HAP-1 (cell line): ENCODE data around the gene YDJC.

Experiments
- DNase-seq, 2 experiments: peaks; one replicate each; pipeline ENCODE4 v3.0.0-alpha.2; 2016 to 2020; ENCODE audit warnings: low spot score in 2 of 2
- H3K27me3 ChIP-seq: fragments of 250-450 bp; sonication (Bioruptor Pico); 2 replicates; pipeline ENCODE4 v1.5.1; 2020; ENCODE audit warnings: low read depth, mild to moderate bottlenecking, moderate library complexity
- H3K36me3 ChIP-seq: fragments of 250-450 bp; sonication (Bioruptor Pico); replicated peaks from 2 replicates; pipeline ENCODE4 v1.5.1; 2020; ENCODE audit warnings: mild to moderate bottlenecking
- H3K4me1 ChIP-seq: fragments of 250-450 bp; sonication (Bioruptor Pico); 2 replicates; pipeline ENCODE4 v1.5.1; 2020; ENCODE audit warnings: mild to moderate bottlenecking
- H3K4me3 ChIP-seq: fragments of 250-450 bp; sonication (Bioruptor Pico); 2 replicates; pipeline ENCODE4 v1.5.1; 2020; ENCODE audit warnings: mild to moderate bottlenecking, moderate library complexity
- H3K9me3 ChIP-seq: fragments of 250-450 bp; sonication (Bioruptor Pico); 2 replicates; pipeline ENCODE4 v1.5.1; 2020; ENCODE audit warnings: mild to moderate bottlenecking, moderate library complexity
- in situ Hi-C: fragments of 300-500 bp; cut with MboI; formaldehyde crosslinking; loops from 3 replicates; pipeline ENCODE4 v1.14.3; 2020; ENCODE audit warnings: low sequenced_read_pairs, inconsistent platforms, mixed read lengths

YDJC gene

GRCh38 chr22:21632931-21633330 is 3.1 kb upstream of the YDJC start:
- in situ Hi-C loops: no loop called here
- Histone ChIP-seq H3K36me3 (peaks cover 16% of the 10 kb centered on the region), H3K4me1 (peaks cover 14% of the 10 kb centered on the region), H3K4me3 (no peak overlapping the region), H3K27me3 (no peaks in the 10 kb centered on the region), H3K9me3 (no peaks in the 10 kb centered on the region)
- no peak for DNase-seq

- H3K4me1 ChIP-seq: peaks cover 17% of the 10 kb centered on the region
These were observed 2.5 kb upstream of the YDJC start, which contains the start of gene CCDC116 for GRCh38 chr22:21632237-21632895. Gene CCDC116 (plus strand): TSS chr22:21632760. CDS start chr22:21633182, 422 bp downstream.

DNA sequence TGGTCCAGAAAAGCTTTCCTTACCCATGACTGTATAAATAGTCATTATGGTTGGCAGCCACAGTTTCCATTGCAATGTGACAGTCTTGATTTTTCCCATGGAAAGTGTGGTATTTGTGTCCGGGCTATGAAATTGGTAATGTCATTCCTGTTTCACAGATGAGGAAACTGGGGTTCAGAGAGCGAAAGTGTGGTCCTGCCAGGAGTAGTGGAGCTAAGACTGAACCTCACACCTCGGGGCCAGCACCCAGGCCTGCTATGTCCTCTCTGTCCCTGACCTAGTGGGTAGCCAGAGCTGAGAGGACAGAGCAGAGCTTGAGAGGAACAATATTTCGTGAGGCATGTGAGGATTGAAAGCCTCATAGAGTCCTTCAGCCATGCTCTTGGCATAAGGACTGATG is 1.2 kb upstream of the YDJC start:
- in situ Hi-C loops: no loop called here
- H3K4me1 ChIP-seq: peaks cover 17% of the 10 kb centered on the region
- DNase-seq: no peak
- no peaks in the 10 kb centered on the region for H3K27me3 ChIP-seq
- no peaks in the 10 kb centered on the region for H3K9me3 ChIP-seq
- peaks cover 30% of the 10 kb centered on the region for H3K36me3 ChIP-seq
- H3K4me3 ChIP-seq: no peak overlapping the region

More at GRCh38 chr22:21632237-21632895, 2.5 kb upstream of the YDJC start, which contains the start of gene CCDC116:
- Histone ChIP-seq H3K27me3 (no peaks in the 10 kb centered on the region), H3K36me3 (peaks cover 21% of the 10 kb centered on the region), H3K4me3 (no peak within 1 kb of the TSS), H3K9me3 (no peaks in the 10 kb centered on the region)
- DNase-seq: peak; percentile 50 to 85
- in situ Hi-C loops: no loop called here

DNA sequence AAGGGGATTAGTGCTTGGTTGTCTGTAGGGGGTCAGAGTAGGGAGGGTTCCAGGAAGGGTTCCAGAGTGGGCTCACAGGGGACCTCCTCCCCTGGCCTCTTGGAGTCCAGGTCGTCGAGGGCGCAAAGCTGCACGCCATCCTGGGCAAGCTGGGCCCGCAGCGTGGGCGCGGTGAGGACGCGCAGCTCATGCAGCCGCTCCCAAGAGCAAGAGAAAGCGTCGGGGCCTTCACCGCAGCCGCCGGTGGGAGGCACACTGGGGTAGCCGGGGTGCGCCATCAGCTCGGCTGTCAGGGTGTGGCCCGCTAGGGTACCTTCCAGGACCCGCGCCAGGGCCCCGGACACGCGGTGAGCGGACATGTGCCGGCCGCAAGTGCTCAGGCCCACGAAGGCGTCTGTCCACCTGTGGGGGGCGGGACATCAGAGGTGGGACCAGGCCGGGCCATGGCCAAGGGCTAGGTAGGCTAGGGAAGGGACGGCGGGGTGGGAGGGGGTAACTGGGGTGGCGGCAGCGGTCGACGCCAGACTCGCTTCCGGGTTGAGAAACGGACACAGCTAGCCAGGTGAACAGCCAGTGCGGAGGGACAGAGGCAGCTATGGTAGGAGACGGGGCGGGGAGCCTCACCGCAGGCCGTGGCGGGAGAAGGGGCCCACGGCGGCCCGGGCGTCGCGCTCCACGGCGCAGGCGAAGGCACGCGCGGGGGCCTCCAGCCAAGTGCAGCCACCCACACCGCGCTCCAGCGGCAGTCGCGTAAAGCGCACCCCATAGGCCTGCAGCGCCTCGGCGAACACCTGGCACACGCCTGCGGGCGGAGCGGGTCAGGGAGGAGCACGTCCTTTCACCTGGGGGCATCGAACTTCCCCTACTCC is 1.2 kb downstream of the YDJC start:
- Histone ChIP-seq H3K4me3 (peak overlapping the region; percentile 93), H3K27me3 (no peaks in the 10 kb centered on the region), H3K4me1 (peaks cover 17% of the 10 kb centered on the region), H3K36me3 (peaks cover 38% of the 10 kb centered on the region), H3K9me3 (no peaks in the 10 kb centered on the region)
- peak in 1 of 2 experiments; percentile 1 for DNase-seq
- in situ Hi-C loops: no loop called here

DNA sequence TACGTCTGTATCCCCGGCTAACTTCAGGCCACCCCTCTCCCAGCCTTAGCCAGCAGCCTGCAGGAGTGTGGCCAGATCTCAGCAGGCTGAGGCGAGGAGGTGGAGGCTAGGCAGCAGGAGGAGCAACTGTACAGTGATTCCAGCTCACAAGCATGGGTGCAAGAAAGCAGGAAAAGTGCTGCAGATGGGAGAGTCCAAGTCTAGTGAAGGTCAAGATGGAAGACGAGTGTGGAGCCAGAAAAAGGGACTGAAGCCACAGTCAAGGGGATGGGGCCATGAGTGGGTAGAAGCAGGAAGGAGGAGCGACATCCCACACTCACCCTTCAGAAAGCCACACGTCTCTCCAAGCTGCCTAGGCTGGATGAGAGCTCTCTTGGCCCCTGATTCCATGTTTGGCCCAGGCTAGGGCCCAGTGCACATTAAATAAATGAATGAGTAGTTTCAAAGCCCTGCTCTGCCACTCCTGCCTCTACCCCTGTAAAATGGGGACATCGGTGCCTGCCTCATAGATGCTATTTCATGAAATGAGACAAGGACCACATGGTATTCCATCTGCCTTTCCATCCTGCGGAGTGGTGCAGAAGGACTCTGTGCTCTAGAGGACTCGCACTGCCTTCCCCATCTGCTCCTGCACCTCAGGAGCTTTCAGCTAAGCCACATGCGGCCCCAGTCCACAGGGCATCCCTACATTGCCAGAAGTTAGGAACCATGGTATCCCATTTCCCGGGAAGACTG is 2.9 kb downstream of the YDJC start:
- in situ Hi-C loops: no loop called here
- H3K9me3 ChIP-seq: no peaks in the 10 kb centered on the region
- peaks cover 17% of the 10 kb centered on the region for H3K4me1 ChIP-seq

DNA sequence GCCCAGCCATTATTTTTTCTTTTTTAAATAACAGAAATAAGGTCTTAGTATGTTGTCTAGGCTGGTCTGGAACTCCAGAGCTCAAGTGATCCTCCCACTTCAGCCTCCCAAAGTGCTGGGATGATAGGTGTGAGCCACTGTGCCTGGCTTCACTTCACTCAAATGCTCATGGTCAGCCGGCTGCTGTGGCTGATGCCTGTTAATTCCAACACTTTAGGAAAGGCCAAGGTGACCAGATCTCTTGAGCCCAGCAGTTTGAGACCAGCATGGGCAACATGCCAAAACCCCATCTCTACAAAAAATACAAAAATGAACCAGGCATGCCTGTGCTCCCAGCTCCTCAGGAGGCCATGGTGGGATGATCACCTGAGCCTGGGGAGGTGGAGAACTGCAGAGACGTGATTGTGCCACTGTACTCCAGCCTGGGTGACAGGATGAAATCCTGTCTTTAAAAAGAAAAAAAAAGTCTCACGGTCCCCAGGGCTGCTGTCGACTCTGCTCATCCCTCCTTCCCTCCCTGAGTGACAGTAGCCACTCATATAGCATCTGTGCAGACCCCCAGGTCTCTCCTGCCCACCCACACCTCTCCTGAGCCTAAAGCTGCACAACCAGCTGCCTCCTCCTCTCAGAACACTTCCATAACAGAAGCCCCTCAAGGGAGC is 3.6 kb downstream of the YDJC start:
- in situ Hi-C loops: no loop called here
- H3K27me3 ChIP-seq: no peaks in the 10 kb centered on the region
- H3K4me3 ChIP-seq: no peak overlapping the region
- peaks cover 58% of the 10 kb centered on the region for H3K36me3 ChIP-seq
- DNase-seq: no peak
- peaks cover 17% of the 10 kb centered on the region for H3K4me1 ChIP-seq
- H3K9me3 ChIP-seq: no peaks in the 10 kb centered on the region

More for the DNA sequence above, 2.9 kb downstream of the YDJC start:
- Histone ChIP-seq H3K36me3 (peaks cover 55% of the 10 kb centered on the region), H3K27me3 (no peaks in the 10 kb centered on the region), H3K4me3 (no peak overlapping the region)
- DNase-seq: no peak

DNA sequence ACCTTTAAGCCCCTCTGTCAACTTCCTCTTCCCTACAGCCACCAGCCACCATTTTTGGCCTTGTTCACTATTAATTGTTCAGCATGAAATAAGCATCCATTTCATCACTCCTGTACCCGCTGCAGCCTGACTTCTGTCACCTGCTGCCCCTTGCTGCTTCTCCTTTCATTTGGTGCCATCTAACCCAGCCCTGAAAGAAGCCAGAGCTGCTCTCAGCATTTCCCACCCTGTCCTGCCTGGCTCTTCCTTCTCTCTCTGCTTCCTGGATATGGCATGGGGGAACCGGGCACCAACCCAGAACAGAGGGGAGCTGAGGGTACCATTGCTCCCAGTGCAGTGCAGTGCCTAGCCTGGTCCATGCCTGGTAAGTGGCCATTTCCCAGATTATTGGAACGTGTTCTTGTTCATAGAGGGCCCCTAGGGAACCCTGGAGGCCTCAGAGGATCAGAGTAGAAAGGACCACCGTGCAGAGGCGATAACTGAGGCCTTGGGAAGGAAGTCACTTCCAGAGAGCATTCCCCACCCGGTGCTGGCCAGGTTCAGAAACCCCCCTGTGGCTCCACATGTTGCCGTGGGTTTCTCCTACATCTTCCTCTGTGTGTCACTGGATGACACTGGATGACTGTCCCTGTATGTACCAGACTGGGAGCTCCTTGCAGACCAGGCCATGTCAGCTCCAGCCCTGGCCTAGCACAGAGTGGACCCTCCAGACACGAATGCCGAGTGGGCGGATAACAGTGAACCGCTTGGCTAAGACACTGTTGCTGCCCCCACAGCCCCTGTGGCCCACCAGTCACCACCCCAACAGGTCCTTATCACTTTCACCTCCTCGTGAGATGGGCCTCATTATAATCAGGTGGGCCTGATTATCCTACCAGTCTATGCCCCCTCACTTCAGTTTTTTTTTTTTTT is 4.7 kb downstream of the YDJC start:
- Histone ChIP-seq H3K4me3 (no peak overlapping the region), H3K36me3 (peaks cover 66% of the 10 kb centered on the region), H3K9me3 (no peaks in the 10 kb centered on the region), H3K27me3 (no peaks in the 10 kb centered on the region), H3K4me1 (peaks cover 15% of the 10 kb centered on the region)
- in situ Hi-C loops: no loop called here
- peak in 1 of 2 experiments; percentile 2 for DNase-seq

GRCh38 chr22:21624120-21624879 is 5.5 kb downstream of the YDJC start:
- no peaks in the 10 kb centered on the region for H3K27me3 ChIP-seq
- peak; percentile 2 to 79 for DNase-seq
- H3K4me1 ChIP-seq: peaks cover 14% of the 10 kb centered on the region
- no peaks in the 10 kb centered on the region for H3K9me3 ChIP-seq
- no peak overlapping the region for H3K4me3 ChIP-seq
- in situ Hi-C loops: no loop called here
- peaks cover 65% of the 10 kb centered on the region for H3K36me3 ChIP-seq

- Histone ChIP-seq H3K9me3 (no peaks in the 10 kb centered on the region), H3K36me3 (peaks cover 60% of the 10 kb centered on the region), H3K4me3 (no peak overlapping the region), H3K27me3 (no peaks in the 10 kb centered on the region), H3K4me1 (peaks cover 10% of the 10 kb centered on the region)
- in situ Hi-C loops: no loop called here
- DNase-seq: no peak
These were observed 6.2 kb downstream of the YDJC start for GRCh38 chr22:21623648-21623970.

DNA sequence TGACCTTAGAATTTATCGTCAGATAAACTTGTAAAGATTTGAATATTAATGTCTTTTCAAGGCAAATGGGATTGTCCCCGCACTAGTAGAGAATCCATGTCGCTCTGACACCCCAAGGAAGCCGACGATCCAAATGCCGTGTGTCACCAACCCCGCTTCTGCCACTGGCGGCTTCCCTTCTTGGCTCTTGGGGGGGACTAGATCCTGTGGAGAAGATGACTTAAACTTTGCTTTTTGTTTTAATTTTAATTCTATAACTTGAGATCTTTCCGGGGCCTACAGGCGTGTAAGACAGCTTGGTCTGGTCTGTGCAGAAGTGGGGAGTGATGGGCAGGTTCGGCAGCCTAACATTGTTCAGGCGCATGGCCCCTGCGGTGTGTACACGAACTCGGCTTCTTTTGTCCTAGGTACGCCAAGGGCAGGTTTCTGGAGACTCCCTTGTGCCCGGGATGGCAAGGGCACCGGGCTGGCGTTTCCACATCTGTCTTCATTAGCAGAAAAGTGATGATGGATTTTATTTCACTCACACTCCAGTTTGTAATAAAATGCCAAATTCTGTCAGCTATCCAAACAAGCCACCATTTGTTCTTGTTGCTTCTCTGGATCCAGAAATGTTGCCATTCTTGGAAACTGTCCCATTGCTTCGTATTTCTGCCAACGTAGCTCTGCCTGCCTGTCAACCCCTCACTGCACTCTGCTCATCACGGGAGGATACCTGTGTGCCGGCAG is 6.7 kb downstream of the YDJC start:
- Histone ChIP-seq H3K4me1 (peaks cover 5% of the 10 kb centered on the region), H3K4me3 (no peak overlapping the region)
- in situ Hi-C loops: no loop called here

GRCh38 chr22:21622011-21622918 is 7.6 kb downstream of the YDJC start:
- H3K4me1 ChIP-seq: no peaks in the 10 kb centered on the region; the same call in none of the 2 replicates
- H3K9me3 ChIP-seq: no peaks in the 10 kb centered on the region
- no peak for DNase-seq
- peaks cover 52% of the 10 kb centered on the region for H3K36me3 ChIP-seq
- in situ Hi-C loops: no loop called here
- H3K27me3 ChIP-seq: no peaks in the 10 kb centered on the region
- no peak overlapping the region for H3K4me3 ChIP-seq

More for the DNA sequence above, 6.7 kb downstream of the YDJC start:
- DNase-seq: peak in 1 of 2 experiments; percentile 1
- H3K27me3 ChIP-seq: no peaks in the 10 kb centered on the region
- H3K36me3 ChIP-seq: peaks cover 57% of the 10 kb centered on the region
- no peaks in the 10 kb centered on the region for H3K9me3 ChIP-seq
